Measurements from ENCODE around the gene VPS45.

VPS45 gene

DNA sequence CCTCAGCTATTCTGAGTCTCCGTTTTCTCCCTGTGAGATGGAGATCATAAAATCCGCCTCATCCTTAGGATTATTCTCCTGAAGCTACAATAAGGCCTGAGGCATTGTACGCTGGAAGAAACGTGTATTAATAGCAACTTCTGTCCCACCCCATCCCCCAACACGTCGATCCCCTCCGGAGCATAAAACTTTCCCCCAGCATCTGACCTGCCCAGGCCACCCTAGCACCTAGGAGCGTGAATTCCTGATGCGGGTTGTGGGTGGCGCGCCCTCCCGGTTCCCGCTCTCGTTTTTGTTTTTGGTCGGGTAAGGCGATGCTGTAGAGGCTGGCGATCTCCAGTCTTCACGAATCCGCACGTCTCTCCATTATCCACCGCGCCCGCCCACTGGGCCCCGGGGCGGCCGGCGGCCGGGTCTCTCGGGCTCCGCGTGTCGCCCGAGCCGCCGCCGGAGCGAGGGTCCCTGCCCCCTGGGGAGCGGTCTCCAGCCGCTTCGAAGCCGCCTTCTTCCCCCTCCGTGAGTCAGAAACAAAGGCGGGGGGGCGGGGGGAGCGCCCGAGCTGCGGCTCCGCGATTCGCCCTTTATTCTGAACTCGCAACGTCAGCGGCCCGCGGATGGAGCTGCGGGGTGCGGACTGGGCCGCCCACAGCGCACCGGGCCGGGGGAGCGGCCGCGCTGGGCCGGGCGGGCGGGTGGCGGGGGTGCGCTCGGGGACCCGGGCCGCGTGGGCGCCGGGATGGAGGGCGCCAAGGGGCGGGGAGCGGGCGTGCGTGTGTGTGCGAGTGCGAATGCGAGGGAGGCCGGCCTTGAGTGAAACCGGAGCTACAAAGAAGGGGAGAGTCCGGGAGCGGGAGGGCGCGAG is 81.9 kb downstream of the VPS45 start, which contains the start of gene PLEKHO1:
PLEKHO1 (plus strand) TSS at position 646 of the 862 bp plus-strand sequence. CDS start 342 bp downstream, outside the sequence.
- H3K4me3 ChIP-seq (replicated peaks; ENCODE audit: low read depth, low read length) = peak within 1 kb of the TSS; percentile 94
- DNase-seq (ENCODE audit: low read depth) = peak; percentile 86
- TF ChIP-seq, protein P1, sequence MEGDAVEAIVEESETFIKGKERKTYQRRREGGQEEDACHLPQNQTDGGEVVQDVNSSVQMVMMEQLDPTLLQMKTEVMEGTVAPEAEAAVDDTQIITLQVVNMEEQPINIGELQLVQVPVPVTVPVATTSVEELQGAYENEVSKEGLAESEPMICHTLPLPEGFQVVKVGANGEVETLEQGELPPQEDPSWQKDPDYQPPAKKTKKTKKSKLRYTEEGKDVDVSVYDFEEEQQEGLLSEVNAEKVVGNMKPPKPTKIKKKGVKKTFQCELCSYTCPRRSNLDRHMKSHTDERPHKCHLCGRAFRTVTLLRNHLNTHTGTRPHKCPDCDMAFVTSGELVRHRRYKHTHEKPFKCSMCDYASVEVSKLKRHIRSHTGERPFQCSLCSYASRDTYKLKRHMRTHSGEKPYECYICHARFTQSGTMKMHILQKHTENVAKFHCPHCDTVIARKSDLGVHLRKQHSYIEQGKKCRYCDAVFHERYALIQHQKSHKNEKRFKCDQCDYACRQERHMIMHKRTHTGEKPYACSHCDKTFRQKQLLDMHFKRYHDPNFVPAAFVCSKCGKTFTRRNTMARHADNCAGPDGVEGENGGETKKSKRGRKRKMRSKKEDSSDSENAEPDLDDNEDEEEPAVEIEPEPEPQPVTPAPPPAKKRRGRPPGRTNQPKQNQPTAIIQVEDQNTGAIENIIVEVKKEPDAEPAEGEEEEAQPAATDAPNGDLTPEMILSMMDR (IDR thresholded peaks at IDR 0.05; ENCODE audit: low read length, missing control alignments) = no peak

DNA sequence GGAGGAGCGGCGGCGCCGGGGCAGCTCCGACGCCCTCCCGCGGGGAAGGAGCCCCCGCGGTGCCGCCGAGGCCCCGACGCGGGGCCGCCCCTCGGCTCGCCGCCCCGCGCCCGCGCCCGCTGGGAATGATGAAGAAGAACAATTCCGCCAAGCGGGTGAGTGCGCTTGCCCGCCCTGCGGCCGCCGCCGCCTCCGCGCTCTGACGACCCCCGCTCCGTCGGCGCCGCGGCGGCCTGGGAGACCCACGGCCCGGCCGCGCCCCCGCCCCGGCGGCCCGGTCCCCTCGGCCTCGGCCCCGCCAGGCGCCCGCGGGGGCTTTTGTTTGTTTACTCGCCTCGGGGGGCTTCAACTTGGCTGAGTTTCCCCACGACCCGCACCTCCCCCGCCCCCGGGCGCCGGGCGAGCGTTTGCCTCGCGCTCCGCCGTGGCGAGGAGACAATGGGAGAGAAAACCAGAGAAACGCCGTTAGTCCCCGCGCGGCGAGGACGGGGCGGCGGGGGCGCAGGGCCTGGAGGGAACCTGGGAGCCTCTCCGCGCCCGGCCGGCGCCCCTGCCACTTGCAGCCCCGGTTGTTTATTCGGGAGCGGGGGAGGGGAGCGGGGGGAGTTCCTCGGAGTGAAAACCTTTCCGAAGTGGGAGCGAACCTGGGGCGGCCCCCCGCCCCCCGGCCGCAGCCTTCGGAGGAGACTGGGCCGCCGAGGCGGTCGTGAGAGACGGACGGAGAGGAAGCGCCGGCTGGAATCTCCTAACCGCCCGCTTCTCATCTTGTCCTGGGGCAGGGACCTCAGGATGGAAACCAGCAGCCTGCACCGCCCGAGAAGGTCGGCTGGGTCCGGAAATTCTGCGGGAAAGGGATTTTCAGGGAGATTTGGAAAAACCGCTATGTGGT is 82.8 kb downstream of the VPS45 start:
- TF ChIP-seq, protein P1 (IDR thresholded peaks at IDR 0.05; ENCODE audit: low read length, missing control alignments) = no peak
- peak overlapping the region; percentile 94 for H3K4me3 ChIP-seq (replicated peaks; ENCODE audit: low read depth, low read length)
- DNase-seq (ENCODE audit: low read depth) = no peak

DNA sequence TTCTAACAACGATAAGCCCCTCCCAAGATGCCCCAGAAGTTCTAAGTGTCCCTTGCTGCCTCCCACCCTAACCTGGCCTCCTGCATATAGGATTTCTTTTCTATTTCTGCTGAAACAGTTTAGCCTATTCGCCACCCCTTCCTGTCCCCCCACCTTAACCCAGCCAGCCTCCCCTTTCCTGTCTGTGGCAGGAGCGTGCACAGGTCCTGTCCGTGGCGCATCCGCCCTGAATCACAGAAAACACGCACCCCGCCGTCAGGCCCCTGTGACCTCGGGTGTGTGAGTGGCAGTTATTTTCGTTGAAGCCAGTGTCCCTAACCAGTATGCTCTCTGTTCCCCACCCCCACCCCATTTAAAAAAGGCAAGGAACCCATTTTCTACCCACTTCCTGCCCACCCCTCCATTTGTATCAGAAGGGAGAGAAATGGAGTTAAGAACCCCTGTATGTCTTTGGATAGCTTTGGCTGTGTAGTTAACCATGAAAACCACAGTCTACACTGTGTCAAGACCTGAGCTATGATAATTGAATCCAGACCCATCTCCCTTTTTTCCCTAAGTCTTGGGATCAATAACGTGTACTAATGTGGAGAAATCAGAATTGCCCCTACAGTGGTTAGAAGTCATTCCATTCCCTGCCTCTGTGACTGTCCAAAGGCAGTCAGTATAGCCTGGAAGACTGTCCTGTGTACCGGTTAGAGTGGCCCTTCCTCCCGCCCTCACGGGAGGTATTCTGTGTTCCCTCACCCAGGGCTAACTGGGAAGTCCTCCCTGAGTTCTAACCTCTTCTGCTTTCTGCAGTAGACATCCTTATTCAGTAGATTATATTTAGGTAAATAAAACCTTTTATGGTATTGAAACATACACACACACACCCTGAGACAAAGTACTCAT is 84.0 kb downstream of the VPS45 start:
- no peak for DNase-seq (ENCODE audit: low read depth)
- H3K4me3 ChIP-seq (replicated peaks; ENCODE audit: low read depth, low read length) = peak overlapping the region; percentile 94
- TF ChIP-seq, protein P1 (IDR thresholded peaks at IDR 0.05; ENCODE audit: low read length, missing control alignments) = no peak

DNA sequence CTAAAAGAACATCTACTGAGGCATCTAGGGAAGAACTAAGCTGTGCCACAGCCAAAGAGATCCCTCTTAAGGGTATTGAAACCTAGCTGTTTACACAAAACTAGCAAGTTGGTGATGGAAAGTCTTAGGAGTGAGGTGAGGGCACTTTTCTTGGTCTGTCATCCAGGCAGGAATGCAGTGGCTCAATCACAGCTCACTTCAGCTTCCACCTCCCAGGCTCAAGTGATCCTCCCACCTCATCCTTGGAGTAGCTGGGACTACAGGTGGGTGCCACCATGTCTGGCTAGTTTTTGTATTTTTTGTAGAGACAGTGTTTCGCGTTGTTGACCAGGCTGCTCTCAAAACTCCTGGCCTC is 84.6 kb downstream of the VPS45 start:
- peak overlapping the region; percentile 94 for H3K4me3 ChIP-seq (replicated peaks; ENCODE audit: low read depth, low read length)
- DNase-seq (ENCODE audit: low read depth) = peak; percentile 35
- TF ChIP-seq, protein P1 (IDR thresholded peaks at IDR 0.05; ENCODE audit: low read length, missing control alignments) = no peak

DNA sequence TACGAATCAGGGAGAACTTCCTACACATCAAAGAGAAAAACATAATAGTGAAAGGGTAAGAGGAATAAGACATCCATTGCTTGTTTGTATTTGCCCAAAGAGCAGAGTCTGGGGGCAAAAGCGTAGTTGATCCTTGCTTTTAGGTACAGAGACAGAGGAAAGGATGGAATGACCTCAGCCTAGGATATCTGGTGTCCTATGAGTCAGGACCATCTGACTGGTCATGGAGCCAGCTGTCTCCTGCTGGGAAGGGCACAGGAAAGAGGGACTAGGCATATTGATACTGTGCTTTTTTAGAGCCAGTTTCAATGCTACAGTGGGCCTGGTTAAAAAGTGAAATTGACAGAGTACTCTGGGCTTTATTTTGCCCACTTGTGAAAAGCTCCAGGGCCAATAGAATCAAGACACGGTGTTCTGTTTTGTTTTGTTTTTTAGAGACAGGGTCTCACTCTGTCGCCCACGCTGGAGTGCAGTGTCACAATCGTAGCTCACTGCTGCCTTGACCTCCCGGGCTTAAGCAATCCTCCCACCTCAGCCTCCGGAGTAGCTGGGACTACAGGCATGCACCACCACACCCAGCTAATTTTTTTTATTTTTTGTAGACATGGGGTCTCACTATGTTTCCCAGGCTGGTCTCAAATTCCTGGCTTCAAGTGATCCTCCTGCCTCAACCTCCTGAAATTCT is 85.3 kb downstream of the VPS45 start:
- peak; percentile 74 for DNase-seq (ENCODE audit: low read depth)
- H3K4me3 ChIP-seq (replicated peaks; ENCODE audit: low read depth, low read length) = peak overlapping the region; percentile 37
- TF ChIP-seq, protein P1 (IDR thresholded peaks at IDR 0.05; ENCODE audit: low read length, missing control alignments) = no peak

- TF ChIP-seq, protein P1 (IDR thresholded peaks at IDR 0.05; ENCODE audit: low read length, missing control alignments) = no peak
- H3K4me3 ChIP-seq (replicated peaks; ENCODE audit: low read depth, low read length) = no peak overlapping the region
Measured at GRCh38 chr1:150154143-150154542, 86.6 kb downstream of the VPS45 start.

More at GRCh38 chr1:150154143-150154542, 86.6 kb downstream of the VPS45 start:
- DNase-seq (ENCODE audit: low read depth) = peak; percentile 53

Measured in fibroblast of pulmonary artery (primary cell).